GM12878 (cell line): ENCODE results near the gene MDM4. TPM values are rescaled to one million over a fixed set of nuclear protein-coding genes. Genes with fewer than 3 reads are reported as not detected.

Experiments used
- ATAC-seq: fragments of 200-7000 bp; cut with Tn5 transposase; 3 replicates; pipeline ENCODE4 v1.9.1; 2020; ENCODE audit warnings: mild to moderate bottlenecking, moderate library complexity
- BruUV-seq: library from RNA; stranded (reverse); fragments of 400-500 nt; replicated peaks from 2 replicates; lab custom pipeline; 2021; lab: Mats Ljungman, UMichigan
- CTCF ChIA-PET: fragments of 300-600 bp; sonication (Branson Sonifier 250); formaldehyde crosslinking; extraction: SDS; loops from one replicate; lab custom pipeline; 2021; ENCODE audit warnings: inconsistent platforms; lab: Yijun Ruan, JAX
- POLR2A ChIA-PET: fragments of 350-600 bp; formaldehyde crosslinking; extraction: SDS; loops from one replicate; lab custom pipeline; 2021; ENCODE audit warnings: inconsistent platforms; lab: Charles Lee
- RAD21 ChIA-PET: fragments of 300-600 bp; sonication (Branson Sonifier 250); formaldehyde crosslinking; loops from one replicate; lab custom pipeline; 2023; ENCODE audit warnings: antibody characterized with exemption; ENCODE audit not compliant: unreplicated experiment; lab: Charles Lee
- SMC1A ChIA-PET: fragments of 300-600 bp; sonication (Branson Sonifier 250); formaldehyde crosslinking; loops from one replicate; lab custom pipeline; 2023; ENCODE audit not compliant: unreplicated experiment, uncharacterized antibody; lab: Charles Lee
- DNase-seq: peaks from one replicate; pipeline ENCODE4 v3.0.0-alpha.2; 2011; ENCODE audit warnings: low read depth, low spot score
- FAIRE-seq: peaks from 3 replicates; lab custom pipeline; 2011; peaks lifted over from hg19 to GRCh38; lab: Jason Lieb, UNC
- H2AFZ ChIP-seq: 2 replicates; pipeline ENCODE4 v1.6.0; 2011; ENCODE audit warnings: low read depth, low read length, control low read depth; ENCODE audit not compliant: control insufficient read depth
- H3K27ac ChIP-seq: 2 replicates; pipeline ENCODE4 v1.5.1; 2011; ENCODE audit warnings: control low read depth; ENCODE audit not compliant: control insufficient read depth, insufficient read depth
- H3K27me3 ChIP-seq, 2 experiments: replicated peaks in 1 of 2; 2 replicates each; pipeline versions ENCODE4 v1.6.0 to v1.6.1; 2011; ENCODE audit warnings: low read length in 1 of 2; ENCODE audit not compliant: control insufficient read depth in 2 of 2, insufficient read depth in 2 of 2
- H3K36me3 ChIP-seq, 2 experiments: 2 replicates each; pipeline ENCODE4 v1.5.1; 2011; ENCODE audit warnings: low read length in 1 of 2; ENCODE audit not compliant: control insufficient read depth in 2 of 2, insufficient read depth in 2 of 2
- H3K4me1 ChIP-seq: 2 replicates; pipeline ENCODE4 v1.6.1; 2011; ENCODE audit warnings: mild to moderate bottlenecking, low read length, moderate library complexity, mixed read lengths; ENCODE audit not compliant: control insufficient read depth, insufficient read depth
- H3K4me2 ChIP-seq: 2 replicates; pipeline ENCODE4 v1.6.0; 2011; ENCODE audit warnings: control low read depth; ENCODE audit not compliant: control insufficient read depth, insufficient read depth
- H3K4me3 ChIP-seq: fragments of 200-600 bp; sonication (generic); 2 replicates; pipeline ENCODE4 v1.5.1; 2016
- H3K79me2 ChIP-seq: 2 replicates; pipeline ENCODE4 v1.6.0; 2011; ENCODE audit warnings: low read length; ENCODE audit not compliant: control insufficient read depth, insufficient read depth
- H3K9ac ChIP-seq: 2 replicates; pipeline ENCODE4 v1.8.0; 2011; ENCODE audit warnings: low read length, control low read depth, mixed read lengths; ENCODE audit not compliant: control insufficient read depth, insufficient read depth
- H3K9me3 ChIP-seq: replicated peaks from 3 replicates; pipeline ENCODE4 v1.5.1; 2011; ENCODE audit warnings: mild to moderate bottlenecking, low read length; ENCODE audit not compliant: control insufficient read depth, insufficient read depth
- H4K20me1 ChIP-seq: 2 replicates; pipeline ENCODE4 v1.6.0; 2011; ENCODE audit not compliant: control insufficient read depth, insufficient read depth
- ATF2 ChIP-seq: IDR thresholded peaks from 2 replicates; pipeline ENCODE4 v1.6.1; 2012; ENCODE audit warnings: low read length, inconsistent platforms
- CHD2 ChIP-seq: IDR thresholded peaks from 2 replicates; pipeline ENCODE4 v1.6.1; 2011; ENCODE audit warnings: low read depth, low read length, improper control_type of control experiment, borderline replicate concordance
- IKZF2 ChIP-seq, 2 experiments: fragments of 450-650 bp; IDR thresholded peaks; 2 replicates each; pipeline ENCODE4 v1.6.1; 2017; ENCODE audit warnings: mild to moderate bottlenecking in 2 of 2, moderate library complexity in 2 of 2
- IRF3 ChIP-seq: fragments of 450-650 bp; IDR thresholded peaks from 2 replicates; pipeline ENCODE4 v1.6.1; 2014; ENCODE audit warnings: mild to moderate bottlenecking
- LARP7 ChIP-seq: fragments of 450-650 bp; IDR thresholded peaks from 2 replicates; pipeline ENCODE4 v1.6.1; 2017; ENCODE audit warnings: mild to moderate bottlenecking
- NFYB ChIP-seq: IDR thresholded peaks from 2 replicates; pipeline ENCODE4 v1.6.1; 2011; ENCODE audit warnings: low read depth, mild to moderate bottlenecking, low read length, improper control_type of control experiment, moderate library complexity; ENCODE audit not compliant: insufficient read depth
- RELA ChIP-seq: fragments of 450-650 bp; IDR thresholded peaks from 2 replicates; pipeline ENCODE4 v1.8.0; 2014; ENCODE audit warnings: borderline replicate concordance; ENCODE audit not compliant: partially characterized antibody
- SKIL ChIP-seq: fragments of 450-650 bp; IDR thresholded peaks from 2 replicates; pipeline ENCODE4 v1.6.1; 2017; ENCODE audit warnings: mild to moderate bottlenecking, low read depth, inconsistent platforms; ENCODE audit not compliant: poor library complexity, severe bottlenecking
- SREBF2 ChIP-seq: IDR thresholded peaks from 2 replicates; pipeline ENCODE4 v1.6.1; 2012; ENCODE audit warnings: mild to moderate bottlenecking, low read length
- TAF1 ChIP-seq: IDR thresholded peaks from 2 replicates; pipeline ENCODE4 v1.6.1; 2011; ENCODE audit warnings: mild to moderate bottlenecking, low read depth, low read length, borderline replicate concordance
- YBX1 ChIP-seq: fragments of 450-650 bp; IDR thresholded peaks from 2 replicates; pipeline ENCODE4 v1.6.1; 2016; ENCODE audit warnings: antibody characterized with exemption
- ZBTB40 ChIP-seq: fragments of 450-650 bp; IDR thresholded peaks from 2 replicates; pipeline ENCODE4 v1.6.1; 2016; ENCODE audit warnings: mild to moderate bottlenecking, moderate library complexity, borderline replicate concordance
- ZNF622 ChIP-seq: fragments of 450-650 bp; IDR thresholded peaks from 2 replicates; pipeline ENCODE4 v1.6.1; 2017; ENCODE audit warnings: mild to moderate bottlenecking, inconsistent platforms
- WGBS: methylation state at CpG from one replicate; pipeline ENCODE4 v1.1.6; 2016; ENCODE audit warnings: low lambda C conversion rate; ENCODE audit not compliant: insufficient replicate concordance, insufficient coverage; ENCODE audit errors: missing lambda C conversion rate; 5-methylcytosine and 5-hydroxymethylcytosine counted together
- in situ Hi-C: fragments of 300-500 bp; cut with MboI; formaldehyde crosslinking; loops from 9 replicates; pipeline ENCODE4 v1.14.3; 2018; ENCODE audit warnings: mixed read lengths
- intact Hi-C: fragments of 100-400 bp; cut with micrococcal nuclease; formaldehyde crosslinking; loops from one replicate; pipeline ENCODE4 v1.14.2; 2022; ENCODE audit not compliant: unreplicated experiment
- polyA plus RNA-seq, 11 experiments: library from polyadenylated mRNA; depleted of rRNA in 4 of 11; unstranded in 6 of 11; stranded (reverse) in 5 of 11; fragments of >200 nt; fragmentation: Nextera tagmentation in 4 of 11; fragmentation: Illumina TruSeq in 1 of 11; extraction: Ambion mirVana in 4 of 11; extraction: Trizol in 1 of 11; gene quantifications; 1 replicate in 1 of 11; 2 replicates in 10 of 11; pipeline versions ENCODE4 v1.2.1 to v1.2.3, GENCODE V29; 2011 to 2016; ENCODE audit warnings: inconsistent platforms in 2 of 11, missing spikeins in 2 of 11, low read depth in 1 of 11
- total RNA-seq, 4 experiments: library from RNA; depleted of rRNA in 3 of 4; stranded (reverse); fragments of >200 nt in 3 of 4; fragmentation: Illumina TruSeq in 1 of 4; extraction: Trizol in 1 of 4; gene quantifications; 2 replicates each; pipeline versions ENCODE4 v1.2.1 to v1.2.3, GENCODE V29; 2013 to 2021

Gene MDM4
- total and polyA plus RNA-seq, 10 of the 15 experiments (the other 5 are each of a cell fraction or from before 2014, with no cell fraction given) = 2.5 to 74.4 (median 22.7) TPM

GRCh38 chr1:204499511-204500468 lies 16.4 kb upstream of the MDM4 start:
- intact Hi-C loops = loop anchor here (1.0 to 10.0 kb wide), 2 partner anchors 68 to 335 kb away; partner anchors contain the start of gene REN
- TF ChIP-seq RELA = no peak
- no peak for TF ChIP-seq TAF1
- no peak for TF ChIP-seq SKIL
- TF ChIP-seq ZNF622 = no peak
- TF ChIP-seq CHD2 = no peak
- no peak for TF ChIP-seq ZBTB40
- TF ChIP-seq SREBF2 = no peak
- no peak for TF ChIP-seq IKZF2 (IDR thresholded peaks at IDR 0.05)
- no peak for TF ChIP-seq LARP7
- no peak for TF ChIP-seq IRF3
- no peak for TF ChIP-seq ATF2
- no peak for TF ChIP-seq YBX1
- no peak for TF ChIP-seq NFYB
- Histone ChIP-seq H3K27me3 (no peaks in the 10 kb centered on the region), H3K36me3 (no peaks in the 10 kb centered on the region), H3K4me1 (peaks cover 10% of the 10 kb centered on the region), H3K9me3 (no peaks in the 10 kb centered on the region; the same call in 2 of the 3 replicates), H4K20me1 (no peaks in the 10 kb centered on the region), H3K9ac (no peak overlapping the region), H3K27ac (no peak overlapping the region), H3K79me2 (0 out of 2 replicates have a peak, but pooled peaks cover under 1% of the 10 kb centered on the region), H3K4me2 (no peak overlapping the region), H2AFZ (no peak overlapping the region; the same call in 1 of the 2 replicates), H3K4me3 (no peak overlapping the region)
- no TSS peak for BruUV-seq
- WGBS = 75% methylated on average over 7 of the region's 7 CpGs
- ChIA-PET CTCF (interaction anchor here (0.9 to 39.0 kb wide), 10 partner anchors 5 to 307 kb away, joined by 3 to 2021 read pairs (median 16); partner anchors contain the start of genes MDM4 and PIK3C2B), SMC1A (interaction anchor here (0.7 to 19.3 kb wide), 9 partner anchors 7 to 129 kb away, joined by 3 to 939 read pairs (median 5); no protein-coding TSS in a partner anchor), POLR2A (interaction anchor here (0.5 to 2.4 kb wide), 5 partner anchors 47 to 1547 kb away, joined by 3 to 9 read pairs (median 4); no protein-coding TSS in a partner anchor), RAD21 (interaction anchor here (1.0 to 13.5 kb wide), 8 partner anchors 17 to 307 kb away, joined by 4 to 441 read pairs (median 8); no protein-coding TSS in a partner anchor)
- in situ Hi-C loops = loop anchor here (5.0 to 25.0 kb wide), 3 partner anchors 52 to 1212 kb away; partner anchors contain the start of gene REN
- no peak for DNase-seq
- ATAC-seq = no peak
- FAIRE-seq = no peak
